HG02852 (cell line): ENCODE results near the gene OSBPL10.
"Not testable (repeated sequence)": the region's sequence is repeated elsewhere in the genome, so short reads cannot be mapped to it uniquely, and the experiment has no call there.

ENCODE experiments used
- ATAC-seq: cut with Tn5 transposase; IDR thresholded peaks from one replicate; pipeline ENCODE4 v1.9.1; 2021; ENCODE audit warnings: mild to moderate bottlenecking, moderate library complexity; ENCODE audit not compliant: unreplicated experiment

Gene OSBPL10

GRCh38 chr3:31862666-31863279 is 118.3 kb downstream of the OSBPL10 start:
- ATAC-seq = no peak

GRCh38 chr3:31861826-31862225 is 119.2 kb downstream of the OSBPL10 start:
- no peak for ATAC-seq

- not testable (repeated sequence) for ATAC-seq
These were observed 120.4 kb downstream of the OSBPL10 start for GRCh38 chr3:31860642-31861041.

- ATAC-seq = no peak
These were observed 121.8 kb downstream of the OSBPL10 start for GRCh38 chr3:31859245-31859644.

GRCh38 chr3:31858439-31858838 is 122.6 kb downstream of the OSBPL10 start:
- no peak for ATAC-seq

- no peak for ATAC-seq
These were observed 127.5 kb downstream of the OSBPL10 start for GRCh38 chr3:31853580-31853979.

GRCh38 chr3:31851278-31851677 is 129.8 kb downstream of the OSBPL10 start:
- ATAC-seq = no peak

GRCh38 chr3:31848911-31849310 is 132.2 kb downstream of the OSBPL10 start:
- ATAC-seq = no peak

- no peak for ATAC-seq
These were observed 132.8 kb downstream of the OSBPL10 start for GRCh38 chr3:31848163-31848818.

GRCh38 chr3:31847760-31848159 is 133.3 kb downstream of the OSBPL10 start:
- ATAC-seq = no peak

GRCh38 chr3:31841515-31841914 is 139.5 kb downstream of the OSBPL10 start:
- ATAC-seq = no peak

GRCh38 chr3:31840252-31840651 is 140.8 kb downstream of the OSBPL10 start:
- no peak for ATAC-seq

GRCh38 chr3:31839144-31839917 is 141.7 kb downstream of the OSBPL10 start:
- no peak for ATAC-seq

GRCh38 chr3:31836131-31837075 is 144.7 kb downstream of the OSBPL10 start:
- no peak for ATAC-seq

- no peak for ATAC-seq
These were observed 147.5 kb downstream of the OSBPL10 start for GRCh38 chr3:31833391-31834190.

- ATAC-seq = no peak
These were observed 148.5 kb downstream of the OSBPL10 start for GRCh38 chr3:31832551-31832950.

- ATAC-seq = no peak
These were observed 149.5 kb downstream of the OSBPL10 start for GRCh38 chr3:31831591-31831990.

GRCh38 chr3:31829826-31830426 is 151.1 kb downstream of the OSBPL10 start:
- no peak for ATAC-seq

GRCh38 chr3:31829010-31829409 is 152.1 kb downstream of the OSBPL10 start:
- no peak for ATAC-seq

GRCh38 chr3:31828007-31828406 is 153.1 kb downstream of the OSBPL10 start:
- ATAC-seq = no peak
